NCI-H748 treated with DMSO at 0.1 percent for 48 hours (cell line): ENCODE measurements around the gene DGKQ.

ENCODE experiments used
- DNase-seq: peaks from one replicate; lab custom pipeline; 2025; lab: John Stamatoyannopoulos, UW

DGKQ gene, protein sequence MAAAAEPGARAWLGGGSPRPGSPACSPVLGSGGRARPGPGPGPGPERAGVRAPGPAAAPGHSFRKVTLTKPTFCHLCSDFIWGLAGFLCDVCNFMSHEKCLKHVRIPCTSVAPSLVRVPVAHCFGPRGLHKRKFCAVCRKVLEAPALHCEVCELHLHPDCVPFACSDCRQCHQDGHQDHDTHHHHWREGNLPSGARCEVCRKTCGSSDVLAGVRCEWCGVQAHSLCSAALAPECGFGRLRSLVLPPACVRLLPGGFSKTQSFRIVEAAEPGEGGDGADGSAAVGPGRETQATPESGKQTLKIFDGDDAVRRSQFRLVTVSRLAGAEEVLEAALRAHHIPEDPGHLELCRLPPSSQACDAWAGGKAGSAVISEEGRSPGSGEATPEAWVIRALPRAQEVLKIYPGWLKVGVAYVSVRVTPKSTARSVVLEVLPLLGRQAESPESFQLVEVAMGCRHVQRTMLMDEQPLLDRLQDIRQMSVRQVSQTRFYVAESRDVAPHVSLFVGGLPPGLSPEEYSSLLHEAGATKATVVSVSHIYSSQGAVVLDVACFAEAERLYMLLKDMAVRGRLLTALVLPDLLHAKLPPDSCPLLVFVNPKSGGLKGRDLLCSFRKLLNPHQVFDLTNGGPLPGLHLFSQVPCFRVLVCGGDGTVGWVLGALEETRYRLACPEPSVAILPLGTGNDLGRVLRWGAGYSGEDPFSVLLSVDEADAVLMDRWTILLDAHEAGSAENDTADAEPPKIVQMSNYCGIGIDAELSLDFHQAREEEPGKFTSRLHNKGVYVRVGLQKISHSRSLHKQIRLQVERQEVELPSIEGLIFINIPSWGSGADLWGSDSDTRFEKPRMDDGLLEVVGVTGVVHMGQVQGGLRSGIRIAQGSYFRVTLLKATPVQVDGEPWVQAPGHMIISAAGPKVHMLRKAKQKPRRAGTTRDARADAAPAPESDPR

DNA sequence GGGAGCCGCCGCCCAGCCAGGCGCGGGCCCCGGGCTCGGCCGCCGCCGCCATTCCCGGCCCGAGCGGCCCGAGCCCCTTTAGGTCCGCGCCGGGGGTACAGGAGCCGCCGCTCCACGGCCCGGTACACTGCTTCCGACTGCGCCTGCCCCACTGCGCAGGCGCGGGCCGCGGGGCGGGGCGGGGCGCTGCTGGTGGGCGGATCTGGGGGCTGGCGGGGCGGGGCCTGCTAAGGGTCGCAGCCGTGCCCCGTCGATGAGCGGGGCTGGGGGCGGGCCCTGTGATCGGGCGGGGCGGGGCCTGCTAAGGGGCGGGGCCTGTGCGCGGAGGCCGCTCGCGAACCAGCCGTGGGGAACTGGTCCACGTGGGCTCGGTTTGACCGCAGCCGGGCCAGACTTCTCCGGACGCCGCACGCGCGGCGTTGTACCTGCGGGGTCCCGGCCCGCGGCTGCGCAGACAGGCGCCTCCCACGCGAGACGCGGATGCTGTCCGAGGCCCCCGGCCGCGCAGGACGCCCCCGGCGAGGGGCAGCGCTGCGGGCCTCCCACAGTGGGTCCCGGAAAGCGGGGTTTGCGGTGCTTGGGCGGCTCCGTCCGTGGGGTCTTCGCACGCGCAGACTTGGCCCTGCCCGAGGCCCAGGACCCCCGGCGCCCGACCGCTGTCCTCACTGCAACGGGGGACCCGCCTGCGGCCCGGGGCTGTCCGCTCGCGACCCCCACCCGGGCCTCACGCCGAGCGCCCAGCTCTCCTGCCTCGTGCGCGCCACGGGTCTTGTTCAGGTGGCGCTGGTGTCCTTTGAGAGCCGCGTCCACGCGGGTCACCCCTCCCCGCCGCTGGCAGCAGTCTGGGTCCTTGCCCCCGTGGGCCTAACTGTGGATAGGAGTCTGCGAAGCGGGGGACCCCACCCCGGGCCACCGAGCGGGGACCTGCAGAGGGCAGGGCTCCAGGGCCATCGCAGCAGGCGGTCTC, at the start of gene DGKQ:
Gene DGKQ, minus strand, starts transcription at position 139 of the 967 bp plus-strand sequence. Its CDS starts 87 bp downstream, at position 52.
- no peak for DNase-seq

DNA sequence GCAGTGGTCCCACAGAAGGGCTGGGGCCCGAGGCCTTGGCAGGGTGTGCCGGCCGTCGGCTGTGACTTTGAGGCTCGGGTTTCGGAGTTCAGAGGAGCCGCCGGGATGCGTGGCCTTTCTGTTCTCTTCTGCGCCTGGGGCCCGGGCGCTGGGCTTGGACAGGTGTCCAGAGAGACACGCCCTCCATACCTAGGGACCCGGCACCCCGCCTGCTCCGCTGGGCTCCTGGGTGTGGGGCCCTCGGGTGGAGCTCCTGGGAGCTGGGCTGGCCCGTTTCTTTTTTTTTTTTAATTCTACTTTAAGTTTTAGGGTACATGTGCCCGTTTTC, 49.3 kb upstream of the DGKQ start:
- no peak for DNase-seq

DNA sequence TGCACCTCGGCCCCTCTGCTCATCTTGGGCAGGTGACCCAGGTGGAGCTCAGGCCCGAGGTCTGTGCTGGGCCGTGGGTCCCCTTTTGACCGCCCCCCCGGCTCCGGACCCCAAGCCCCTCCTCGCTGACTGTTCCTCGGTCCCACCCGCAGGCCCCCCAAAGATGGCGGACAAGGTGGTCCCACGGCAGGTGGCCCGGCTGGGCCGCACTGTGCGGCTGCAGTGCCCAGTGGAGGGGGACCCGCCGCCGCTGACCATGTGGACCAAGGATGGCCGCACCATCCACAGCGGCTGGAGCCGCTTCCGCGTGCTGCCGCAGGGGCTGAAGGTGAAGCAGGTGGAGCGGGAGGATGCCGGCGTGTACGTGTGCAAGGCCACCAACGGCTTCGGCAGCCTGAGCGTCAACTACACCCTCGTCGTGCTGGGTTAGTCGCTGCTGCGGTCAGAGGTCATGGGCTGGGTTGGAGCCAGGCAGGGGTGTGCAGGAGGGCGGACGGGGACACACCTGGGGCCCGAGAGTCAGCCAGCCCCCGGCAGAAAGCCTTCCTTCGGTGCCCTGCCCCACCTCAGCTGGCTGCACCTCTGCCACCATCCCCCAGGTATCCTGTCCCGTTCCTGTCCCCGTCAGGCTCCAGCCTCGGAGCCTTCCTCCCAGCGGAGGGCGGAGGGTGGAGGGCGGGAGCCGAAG, 48.8 kb upstream of the DGKQ start:
- no peak for DNase-seq

DNA sequence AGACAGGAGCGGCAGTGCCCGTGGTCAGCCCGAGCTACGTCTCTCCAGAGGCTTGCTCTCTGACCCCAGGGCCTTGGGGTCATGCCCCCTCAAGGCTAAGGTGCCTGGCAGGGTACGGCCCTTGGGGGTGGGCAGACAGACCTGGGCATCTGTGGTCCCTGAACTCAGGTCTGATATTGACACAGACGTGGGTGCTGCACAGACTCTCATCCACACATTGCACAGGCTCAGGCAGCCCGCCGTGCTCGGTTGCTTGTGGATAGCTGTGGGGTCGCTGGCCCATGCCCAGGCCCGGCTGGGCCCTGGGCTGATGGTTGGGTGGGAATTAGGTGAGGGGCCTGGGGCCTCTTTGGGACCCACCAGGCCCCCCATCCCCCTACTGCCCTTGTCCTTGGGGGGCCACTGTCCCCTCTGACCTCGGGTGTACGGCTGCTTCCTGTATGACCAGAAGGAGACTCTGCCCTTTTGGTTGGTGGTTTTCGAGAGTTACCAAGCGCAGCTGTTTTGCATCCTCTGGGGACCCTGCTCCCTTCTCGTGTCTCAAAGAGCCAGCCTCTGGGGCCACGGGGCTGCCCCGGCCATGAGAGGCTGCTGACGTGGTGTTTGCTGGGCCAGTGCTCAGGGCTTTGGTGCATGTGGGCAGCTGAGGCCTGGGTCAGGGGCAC, 48.1 kb upstream of the DGKQ start:
- DNase-seq, result no peak

DNA sequence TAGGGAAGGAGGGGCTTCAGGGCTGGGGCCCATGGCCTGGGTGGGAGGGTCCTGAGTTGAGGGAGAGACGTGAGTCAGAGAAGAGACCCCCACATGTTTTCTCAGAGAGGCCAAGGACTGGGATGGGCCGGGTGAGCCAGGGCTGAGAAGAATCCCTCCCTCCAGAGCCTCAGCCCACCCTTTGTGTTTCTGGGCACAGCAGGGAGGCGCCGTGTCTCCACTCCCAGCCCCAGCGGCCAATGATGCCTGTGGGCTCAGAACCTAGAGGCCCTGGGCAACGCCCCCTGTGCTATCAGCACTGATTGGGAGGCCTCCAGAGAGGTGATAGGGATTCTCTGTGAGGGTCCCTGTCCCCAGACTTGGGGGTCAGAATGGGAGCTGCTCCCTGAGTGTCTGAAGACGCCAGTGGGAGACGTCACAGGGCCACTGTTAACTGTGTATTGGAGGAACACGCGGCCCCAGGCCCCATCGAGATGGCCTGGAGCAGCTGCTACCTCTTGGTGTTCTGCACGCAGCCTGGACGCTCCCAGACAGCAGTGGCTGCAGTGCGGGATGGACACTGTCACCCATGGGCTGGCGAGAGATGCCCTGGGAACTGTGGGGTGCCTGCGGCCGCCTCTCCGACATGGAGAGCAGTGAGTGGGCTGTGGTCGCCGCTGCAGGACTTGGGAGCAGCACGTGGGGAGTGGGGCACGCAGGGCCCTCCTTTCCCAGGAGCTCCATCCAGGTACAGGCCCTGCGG, 46.5 kb upstream of the DGKQ start:
- DNase-seq, result no peak

DNA sequence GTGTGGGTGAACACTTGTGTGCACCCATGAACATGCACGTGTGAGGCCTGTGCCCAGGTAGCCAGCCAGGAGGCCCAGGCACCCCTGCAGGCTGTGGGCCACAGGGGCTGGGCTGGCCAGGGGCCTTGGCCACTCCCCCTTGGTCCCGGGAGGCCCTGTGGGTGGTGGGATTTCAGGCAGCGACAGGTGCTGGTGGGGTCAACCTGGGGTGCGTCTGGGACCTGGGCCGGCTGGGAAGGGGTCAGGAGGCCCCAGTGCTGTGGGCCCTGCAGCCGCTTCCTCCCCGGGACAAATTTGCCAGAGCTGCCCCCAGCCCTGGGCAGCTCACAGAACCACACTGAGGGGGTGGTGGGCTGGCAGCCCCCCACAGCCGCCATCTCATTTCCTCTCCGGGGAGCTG, 46.0 kb upstream of the DGKQ start:
- DNase-seq, result no peak

DNA sequence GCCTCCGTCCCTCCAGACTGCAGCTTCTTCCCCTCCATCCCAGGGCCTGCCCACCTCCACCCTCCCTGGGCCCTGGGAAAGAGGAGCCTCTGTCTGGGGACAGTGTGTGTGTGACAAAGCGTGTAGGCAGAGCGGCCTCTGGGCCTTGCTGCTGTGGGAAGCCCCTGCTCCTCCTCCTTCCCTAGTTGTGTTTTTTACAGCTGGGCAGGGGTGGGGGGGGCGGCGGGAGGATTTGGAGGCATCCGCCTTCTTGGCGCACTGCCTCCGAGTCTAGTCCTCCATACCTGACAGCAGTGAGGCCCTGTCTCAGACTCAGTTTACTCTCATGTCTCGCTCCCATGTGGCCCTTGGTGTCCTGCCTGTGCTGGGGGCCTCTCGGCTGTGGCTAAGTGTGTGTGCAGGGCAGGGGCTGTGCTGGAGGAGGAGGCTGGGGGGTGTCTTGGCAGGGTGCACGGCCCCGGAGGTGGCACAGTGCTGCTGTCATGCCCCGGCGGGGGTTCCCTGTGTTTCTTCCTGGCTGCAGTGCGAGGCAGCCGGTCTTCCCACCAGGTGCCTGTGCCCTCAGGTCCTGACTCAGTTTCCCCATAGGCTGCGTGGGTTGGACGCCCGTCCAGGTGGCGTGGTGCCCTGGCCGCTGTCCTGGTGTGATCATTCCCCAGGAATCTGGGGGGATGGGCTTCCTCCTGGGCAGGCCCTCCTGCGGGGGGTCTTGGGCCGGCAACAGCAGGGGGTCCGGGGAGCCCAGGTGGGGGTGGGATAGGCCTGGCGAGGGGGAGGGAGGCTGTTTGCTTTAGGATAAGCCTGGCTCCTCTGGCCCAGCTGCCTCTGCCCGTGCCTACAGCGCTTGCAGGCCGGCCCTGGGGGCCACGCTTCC, 45.0 kb upstream of the DGKQ start:
- no peak for DNase-seq

DNA sequence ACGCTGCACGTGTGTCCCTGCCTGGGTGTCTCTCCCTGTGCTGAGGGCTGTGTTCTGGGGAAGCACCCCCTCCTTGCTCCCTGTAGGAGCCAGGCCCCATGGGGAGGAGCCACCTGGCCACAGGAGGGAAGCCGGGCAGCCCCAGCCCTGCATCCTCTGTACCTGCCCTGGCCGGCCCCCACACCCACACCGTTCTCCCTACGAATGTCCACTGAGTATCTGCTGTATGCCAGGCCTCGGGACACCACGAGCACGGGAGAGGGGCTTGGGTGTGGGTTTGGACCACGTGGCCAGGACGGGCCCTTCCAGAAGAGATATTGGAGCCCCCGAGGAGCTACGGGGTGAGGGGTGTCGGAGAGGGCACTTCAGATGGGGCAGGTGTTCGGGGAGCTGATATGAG, 44.3 kb upstream of the DGKQ start:
- DNase-seq, result no peak

DNA sequence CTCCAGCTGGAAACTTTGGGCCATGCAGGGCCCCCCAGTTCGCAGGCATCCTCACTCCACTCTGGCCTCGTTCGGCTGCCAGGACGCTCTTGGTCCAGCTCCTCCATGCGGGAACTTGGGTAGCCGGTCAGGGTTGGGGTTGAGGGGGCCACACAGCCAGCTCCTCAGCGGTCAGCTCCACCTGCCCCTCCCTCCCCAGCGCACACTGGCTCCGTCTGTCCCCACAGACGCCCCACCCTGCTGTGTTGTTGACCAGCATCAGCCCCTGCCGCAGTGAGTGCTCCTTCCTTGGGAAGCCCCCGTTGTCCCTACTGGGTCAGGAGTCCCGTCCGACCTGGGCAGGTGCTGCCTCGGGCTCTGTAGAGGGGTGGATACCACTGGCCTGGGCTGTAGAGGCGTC, 43.8 kb upstream of the DGKQ start:
- DNase-seq, result no peak

DNA sequence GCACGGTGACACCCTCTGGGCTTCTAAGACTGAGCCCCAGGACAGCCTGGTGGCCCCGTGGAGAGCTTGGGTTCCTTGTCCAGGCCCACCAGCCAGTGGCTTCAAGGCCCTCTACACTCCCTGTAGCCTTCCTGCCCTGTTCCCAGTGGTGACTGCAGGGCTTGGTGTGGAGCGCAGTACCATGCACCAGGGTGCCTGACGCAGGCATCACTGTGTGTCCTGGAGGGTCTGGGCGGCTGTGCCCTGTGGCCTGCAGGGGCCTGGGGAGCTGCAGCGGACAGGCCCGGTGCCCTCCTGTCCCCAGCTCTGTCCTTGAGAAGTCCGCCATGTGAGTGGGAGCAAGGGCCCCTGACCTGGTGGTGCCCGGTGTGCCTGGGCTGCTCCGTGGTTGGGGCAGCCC, 42.4 kb upstream of the DGKQ start:
- no peak for DNase-seq

DNA sequence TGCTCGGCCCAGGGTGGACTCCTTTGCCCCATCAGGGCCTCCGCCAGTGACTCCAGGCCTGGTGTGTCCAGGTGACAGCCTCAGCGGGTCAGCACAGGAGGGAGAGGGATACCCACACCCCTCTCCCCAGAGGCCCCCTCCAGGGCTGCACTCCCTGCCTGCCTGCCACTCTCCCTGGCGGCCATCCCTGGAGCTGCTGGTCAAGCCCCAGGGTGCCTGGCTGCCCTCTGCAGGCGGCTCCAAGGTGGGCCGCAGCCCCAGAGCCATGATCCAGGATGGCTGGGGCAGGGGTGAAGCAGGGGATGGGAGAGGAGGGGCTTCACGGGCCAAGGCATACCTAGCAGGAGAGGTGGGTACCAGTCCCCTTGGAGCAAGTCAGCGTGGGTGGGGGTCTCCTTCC, 41.8 kb upstream of the DGKQ start:
- DNase-seq, result no peak

DNA sequence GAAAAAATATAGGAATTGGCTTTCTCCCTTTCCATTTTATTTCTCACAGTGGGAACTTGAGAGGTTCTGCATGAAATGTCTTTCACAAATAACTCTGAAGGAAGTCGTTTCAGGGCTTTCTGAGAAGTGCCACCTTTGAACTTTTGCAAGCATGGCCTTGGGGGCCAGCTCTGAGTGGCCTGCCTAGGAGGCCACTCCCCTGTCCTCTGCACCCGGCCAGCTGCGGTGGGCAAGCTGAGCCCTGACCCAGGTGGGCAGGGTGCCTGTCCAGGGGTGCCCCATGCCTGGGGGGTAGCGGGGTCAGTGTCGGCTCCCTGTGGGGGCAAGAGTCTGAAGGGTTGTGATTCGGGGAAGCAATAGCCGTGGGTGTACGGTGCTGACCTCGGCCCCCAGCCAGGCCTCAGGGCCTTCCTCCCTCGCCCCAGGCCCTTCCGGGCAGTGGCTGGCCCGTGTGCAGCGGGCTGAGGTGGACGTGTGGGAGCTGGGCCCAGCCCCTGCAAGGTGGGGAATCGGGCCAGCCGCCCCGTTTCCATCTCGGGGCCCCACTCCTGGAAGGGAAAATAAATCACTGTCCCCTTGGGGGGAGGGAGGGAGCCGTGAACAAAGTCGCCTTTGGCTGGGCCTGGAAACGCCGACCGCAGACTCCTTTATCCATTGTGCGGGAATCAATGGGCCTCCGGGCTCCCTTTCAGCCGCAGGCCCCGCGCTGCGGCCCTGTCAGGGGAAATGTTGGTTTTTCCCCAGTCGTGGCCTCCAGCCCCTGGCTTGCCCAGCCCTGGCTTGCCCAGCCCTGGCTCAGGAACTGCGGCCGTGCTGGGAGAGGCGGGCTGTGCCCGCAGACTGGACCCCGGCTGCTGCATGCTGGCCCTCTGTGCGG, 41.2 kb upstream of the DGKQ start:
- no peak for DNase-seq

DNA sequence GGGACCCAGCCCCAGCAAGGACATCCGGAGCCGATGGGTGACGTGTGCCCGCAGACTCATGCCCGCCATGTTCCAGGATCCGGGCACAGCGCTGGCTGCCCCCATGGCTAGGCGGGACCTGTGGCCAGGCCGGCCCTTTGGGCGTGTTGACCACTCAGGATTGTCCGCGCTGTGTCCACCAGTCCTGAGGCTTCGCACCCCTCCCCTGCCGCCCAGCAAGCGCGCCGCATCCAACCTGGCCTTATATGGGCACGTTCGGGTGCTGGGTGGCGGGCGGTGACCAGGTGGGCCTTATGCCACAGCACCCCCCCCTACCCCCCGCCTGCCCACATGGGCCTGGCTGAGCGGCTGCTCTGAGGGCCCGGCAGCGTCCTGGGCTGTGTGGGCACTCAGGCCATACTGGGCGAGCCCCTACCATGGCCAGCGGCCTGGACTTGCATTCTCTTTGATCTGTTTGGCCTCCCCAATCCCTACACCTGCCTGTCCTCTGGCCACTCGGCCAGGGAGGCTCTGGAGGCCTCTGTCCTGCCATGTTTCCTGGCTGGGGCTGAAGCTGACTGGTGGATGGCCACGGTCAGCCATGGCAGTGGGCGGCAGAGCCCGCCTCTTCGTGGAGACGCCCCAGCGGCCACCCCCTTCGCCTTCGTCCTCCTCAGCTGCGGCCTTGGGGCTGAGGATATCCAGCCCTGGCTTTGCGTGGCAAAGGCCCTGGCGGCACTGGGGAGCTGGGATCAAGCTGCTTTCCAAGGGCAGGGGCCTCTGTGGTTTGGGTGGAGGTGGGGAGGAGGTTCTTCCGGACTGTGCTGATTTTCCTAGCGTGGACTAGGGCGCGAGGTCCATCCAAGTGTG, 40.1 kb upstream of the DGKQ start:
- no peak for DNase-seq

DNA sequence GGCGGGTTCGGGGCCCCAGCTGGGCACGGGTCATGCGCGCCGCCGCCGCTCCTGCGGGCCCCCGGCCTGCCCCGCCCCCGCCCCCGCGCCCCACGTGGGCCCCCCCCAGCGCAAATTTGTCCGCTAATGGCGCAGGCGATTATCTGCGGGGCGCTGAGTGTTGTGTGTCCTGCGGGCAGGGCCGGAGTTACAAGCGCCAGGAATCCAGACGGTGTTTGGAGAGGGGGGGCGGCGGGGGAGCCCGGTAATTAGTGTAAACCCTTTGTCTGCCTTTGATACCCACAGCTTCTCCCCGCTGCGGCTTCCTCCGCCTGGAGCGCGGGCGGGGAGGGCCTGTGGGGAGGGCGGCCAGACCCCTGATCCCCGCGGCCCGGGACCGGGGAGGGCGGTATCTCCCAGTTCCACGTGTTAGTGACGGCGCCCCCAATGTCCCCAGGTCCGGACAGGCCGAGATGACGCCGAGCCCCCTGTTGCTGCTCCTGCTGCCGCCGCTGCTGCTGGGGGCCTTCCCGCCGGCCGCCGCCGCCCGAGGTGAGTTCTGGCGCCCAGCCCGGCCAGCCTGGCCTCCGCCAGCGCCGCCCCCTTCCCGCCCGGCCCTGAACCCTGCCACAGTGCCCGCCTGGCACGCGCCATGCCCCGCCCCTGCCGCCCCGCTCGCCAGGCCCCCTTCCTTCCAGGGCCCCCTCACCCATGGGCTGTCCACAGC, 38.8 kb upstream of the DGKQ start:
- no peak for DNase-seq

DNA sequence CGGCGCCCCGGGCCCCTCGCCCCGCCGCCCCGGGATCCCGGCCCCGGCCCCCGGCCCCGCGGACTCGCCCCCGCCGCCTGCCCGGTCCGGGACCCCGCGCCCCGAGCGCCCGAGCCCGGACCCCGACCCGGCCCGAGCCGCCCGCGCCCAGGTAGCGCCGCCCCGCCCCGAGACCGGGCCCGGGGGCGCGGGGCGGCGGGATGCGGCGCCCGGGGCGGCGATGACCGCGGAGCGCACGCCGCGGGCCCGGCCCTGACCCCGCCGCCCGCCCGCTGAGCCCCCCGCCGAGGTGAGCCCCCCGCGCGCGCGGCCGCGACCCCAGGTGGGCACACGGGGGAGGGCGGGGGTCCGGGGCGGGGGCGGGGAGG, 38.3 kb upstream of the DGKQ start:
- no peak for DNase-seq

DNA sequence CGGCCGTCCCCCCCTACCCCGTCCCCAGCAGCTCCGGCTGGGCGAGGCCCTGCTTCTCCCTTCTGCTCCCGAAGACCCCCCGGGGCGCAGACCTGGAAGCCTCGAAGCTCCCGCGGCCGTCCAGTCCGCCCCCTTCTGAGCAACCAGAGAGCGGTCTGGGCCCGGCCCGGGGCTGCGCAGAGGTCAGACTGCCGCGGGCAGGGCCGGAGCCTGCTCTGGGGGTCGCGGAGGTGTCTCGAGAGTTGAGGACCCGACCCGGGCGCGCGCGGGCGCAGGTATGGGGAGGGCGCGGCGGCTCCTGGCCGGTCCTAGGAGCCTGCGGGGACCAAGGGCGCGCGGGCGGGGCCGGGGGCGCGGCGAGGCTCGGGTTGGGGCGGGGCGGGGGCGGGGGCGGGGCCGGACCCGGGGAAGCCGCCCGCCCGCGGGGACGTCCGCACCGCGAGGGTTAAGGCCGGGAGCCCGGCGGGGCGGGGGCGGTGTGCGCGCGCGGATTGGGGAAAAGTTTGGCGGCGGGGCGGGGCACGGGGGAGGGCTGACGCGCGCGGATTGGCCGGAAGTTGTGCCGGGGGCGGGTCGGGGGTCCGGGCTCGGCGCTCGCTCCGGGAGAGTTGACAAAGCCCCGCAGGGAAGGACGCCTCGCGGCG, 37.8 kb upstream of the DGKQ start, which contains the start of gene FGFRL1:
Gene FGFRL1, plus strand, starts transcription at position 605 of the 644 bp plus-strand sequence. CDS start 860 bp downstream, outside the sequence.
- peak; percentile 19 for DNase-seq
